K562 (cell line): ENCODE results near the gene COX6B2. TPM values are rescaled to one million over a fixed set of nuclear protein-coding genes. Genes with fewer than 3 reads are reported as not detected.
A peak's percentile ranks its signal among the peaks of the same experiment; 100 is the strongest.

Experiments
- BACH1 ChIP-seq: fragments of 200-800 bp; sonication (Bioruptor generic); IDR thresholded peaks from 2 replicates; pipeline ENCODE4 v1.6.1; 2016; ENCODE audit warnings: missing genetic modification characterization, missing compliant biosample characterization
- CUX1 ChIP-seq: fragments of 200-800 bp; sonication (Bioruptor generic); IDR thresholded peaks from 2 replicates; pipeline ENCODE4 v1.6.1; 2016; ENCODE audit warnings: missing genetic modification characterization, missing compliant biosample characterization
- DEAF1 ChIP-seq: fragments of 450-650 bp; formaldehyde crosslinking; IDR thresholded peaks from 2 replicates; pipeline ENCODE4 v1.4.0; 2020; ENCODE audit warnings: mild to moderate bottlenecking, moderate library complexity
- FIP1L1 ChIP-seq: fragments of 200-400 bp; formaldehyde crosslinking; IDR thresholded peaks from 2 replicates; pipeline ENCODE4 v1.6.1; 2018; ENCODE audit warnings: mild to moderate bottlenecking, low read depth, low read length; ENCODE audit not compliant: poor library complexity, severe bottlenecking
- FOXO4 ChIP-seq: fragments of 450-650 bp; formaldehyde crosslinking; IDR thresholded peaks from 2 replicates; pipeline ENCODE4 v1.4.0; 2020; ENCODE audit warnings: mild to moderate bottlenecking, moderate library complexity
- MYNN ChIP-seq, 2 experiments: sonication (generic); formaldehyde crosslinking in 1 of 2; IDR thresholded peaks; 2 replicates each; pipeline versions ENCODE4 v1.5.0 to v1.6.1; 2016 to 2020; ENCODE audit warnings: antibody characterized with exemption in 1 of 2, missing genetic modification reagents in 1 of 2
- PRMT5 ChIP-seq: sonication (generic); formaldehyde crosslinking; IDR thresholded peaks from 2 replicates; pipeline ENCODE4 v1.5.0; 2020; ENCODE audit warnings: missing genetic modification reagents
- SFPQ ChIP-seq: fragments of 200-400 bp; formaldehyde crosslinking; IDR thresholded peaks from 2 replicates; pipeline ENCODE4 v1.6.1; 2017; ENCODE audit warnings: mild to moderate bottlenecking, low read depth, low read length, moderate library complexity
- TEAD4 ChIP-seq, 2 experiments: sonication (generic) in 1 of 2; formaldehyde crosslinking in 1 of 2; IDR thresholded peaks; 2 replicates each; pipeline versions ENCODE4 v1.6.1 to v1.8.0; 2012 to 2022; ENCODE audit warnings: borderline replicate concordance in 1 of 2, inconsistent platforms in 1 of 2, low read length in 1 of 2, mild to moderate bottlenecking in 1 of 2, missing genetic modification reagents in 1 of 2
- ZBTB7A ChIP-seq: IDR thresholded peaks from 2 replicates; pipeline ENCODE4 v1.6.1; 2011; ENCODE audit warnings: low read depth, mild to moderate bottlenecking, low read length, moderate library complexity, borderline replicate concordance; ENCODE audit not compliant: control insufficient read depth
- ZFP36 ChIP-seq: fragments of 150-350 bp; IDR thresholded peaks from 2 replicates; pipeline ENCODE4 v1.6.1; 2018; ENCODE audit warnings: low read length, low read depth; ENCODE audit not compliant: partially characterized antibody
- ZNF175 ChIP-seq: fragments of 200-800 bp; sonication (Bioruptor generic); IDR thresholded peaks from 2 replicates; pipeline ENCODE4 v1.6.1; 2016; ENCODE audit warnings: low read depth, mild to moderate bottlenecking, missing genetic modification characterization, missing compliant biosample characterization
- polyA plus RNA-seq, 8 experiments: library from polyadenylated mRNA; depleted of rRNA in 4 of 8; stranded (reverse) in 5 of 8; unstranded in 3 of 8; fragments of >200 nt; fragmentation: Nextera tagmentation in 2 of 8; fragmentation: Illumina TruSeq in 1 of 8; extraction: Ambion mirVana in 2 of 8; extraction: Trizol in 1 of 8; gene quantifications; 2 replicates each; pipeline versions ENCODE4 v1.2.1 to v1.2.3, GENCODE V29; 2011 to 2014; ENCODE audit warnings: inconsistent platforms in 1 of 8, missing spikeins in 1 of 8
- total RNA-seq, 7 experiments: library from RNA; depleted of rRNA in 6 of 7; stranded (reverse); fragments of >200 nt in 6 of 7; fragmentation: Illumina TruSeq in 2 of 7; extraction: Trizol in 2 of 7; gene quantifications; 2 replicates each; pipeline versions ENCODE4 v1.2.1 to v1.2.3, GENCODE V29; 2011 to 2021; ENCODE audit warnings: low replicate concordance in 1 of 7

Gene COX6B2
- total and polyA plus RNA-seq, 9 of the 15 experiments (the other 6 are each of a cell fraction or from before 2014, with no cell fraction given): 0.40 to 2.5 (median 0.83) TPM

GRCh38 chr19:55383279-55384130 lies 29.0 kb upstream of the COX6B2 start (continued):
- TF ChIP-seq BACH1 (tag): no peak
- TF ChIP-seq MYNN (IDR thresholded peaks at IDR 0.05): no peak
- no peak for TF ChIP-seq MYNN (CRISPR knock-in tag; IDR thresholded peaks at IDR 0.05)
- TF ChIP-seq ZNF175: 0 out of 2 replicates have a peak, but pooled peaks have one; percentile 18
- no peak for TF ChIP-seq SFPQ
- no peak for TF ChIP-seq FIP1L1
- 0 out of 2 replicates have a peak, but pooled peaks have one; percentile 15 for TF ChIP-seq ZBTB7A
- TF ChIP-seq PRMT5 (CRISPR knock-in tag): no peak
- TF ChIP-seq ZFP36: no peak
- no peak for TF ChIP-seq DEAF1 (CRISPR knock-in tag)
- 0 out of 2 replicates have a peak, but pooled peaks have one; percentile 17 for TF ChIP-seq CUX1 (CRISPR knock-in tag)
- TF ChIP-seq FOXO4 (CRISPR knock-in tag): no peak
- TF ChIP-seq TEAD4 (IDR thresholded peaks at IDR 0.05; ENCODE audit: low read length): no peak
- no peak for TF ChIP-seq TEAD4 (CRISPR knock-in tag; IDR thresholded peaks at IDR 0.05; ENCODE audit: borderline replicate concordance)
